DND-41 (cell line): ENCODE measurements around the gene PCNX1.

Experiments
- EZH2 ChIP-seq: IDR thresholded peaks from 3 replicates; pipeline ENCODE4 v1.6.1; 2012; ENCODE audit warnings: borderline replicate concordance, low read depth, mild to moderate bottlenecking, moderate library complexity, low read length, inconsistent platforms; ENCODE audit not compliant: severe bottlenecking
- TF ChIP-seq, protein P1 (sequence below): IDR thresholded peaks from 2 replicates; pipeline ENCODE4 v1.5.1; 2012; ENCODE audit warnings: borderline replicate concordance, low read length, moderate library complexity, mild to moderate bottlenecking; ENCODE audit not compliant: poor library complexity, severe bottlenecking; ENCODE audit errors: extremely low read depth

DNA sequence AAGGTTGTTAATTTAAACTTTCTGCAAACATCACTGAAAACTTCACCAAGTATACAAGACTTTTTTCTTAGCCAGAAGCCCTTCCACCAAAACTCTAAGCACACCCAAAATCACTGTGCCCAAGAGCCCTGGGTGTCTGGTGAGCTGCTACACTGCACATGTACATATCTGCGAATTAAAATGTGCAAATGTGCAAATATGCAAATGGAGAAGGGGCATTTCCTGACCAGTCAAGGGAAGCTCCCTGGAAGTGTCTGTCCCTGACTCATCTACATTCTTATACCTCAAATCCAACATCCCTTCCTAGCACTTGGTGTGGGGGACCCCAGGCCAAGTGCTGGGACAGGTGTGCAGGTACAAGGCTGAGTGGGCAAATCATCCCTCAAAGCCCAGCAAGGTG is 123.7 kb downstream of the PCNX1 start:
- no peak for TF ChIP-seq EZH2
- TF ChIP-seq, protein P1, sequence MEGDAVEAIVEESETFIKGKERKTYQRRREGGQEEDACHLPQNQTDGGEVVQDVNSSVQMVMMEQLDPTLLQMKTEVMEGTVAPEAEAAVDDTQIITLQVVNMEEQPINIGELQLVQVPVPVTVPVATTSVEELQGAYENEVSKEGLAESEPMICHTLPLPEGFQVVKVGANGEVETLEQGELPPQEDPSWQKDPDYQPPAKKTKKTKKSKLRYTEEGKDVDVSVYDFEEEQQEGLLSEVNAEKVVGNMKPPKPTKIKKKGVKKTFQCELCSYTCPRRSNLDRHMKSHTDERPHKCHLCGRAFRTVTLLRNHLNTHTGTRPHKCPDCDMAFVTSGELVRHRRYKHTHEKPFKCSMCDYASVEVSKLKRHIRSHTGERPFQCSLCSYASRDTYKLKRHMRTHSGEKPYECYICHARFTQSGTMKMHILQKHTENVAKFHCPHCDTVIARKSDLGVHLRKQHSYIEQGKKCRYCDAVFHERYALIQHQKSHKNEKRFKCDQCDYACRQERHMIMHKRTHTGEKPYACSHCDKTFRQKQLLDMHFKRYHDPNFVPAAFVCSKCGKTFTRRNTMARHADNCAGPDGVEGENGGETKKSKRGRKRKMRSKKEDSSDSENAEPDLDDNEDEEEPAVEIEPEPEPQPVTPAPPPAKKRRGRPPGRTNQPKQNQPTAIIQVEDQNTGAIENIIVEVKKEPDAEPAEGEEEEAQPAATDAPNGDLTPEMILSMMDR, result no peak
